Osteoblast (primary cell): ENCODE measurements around the gene C16orf74. TPM values are rescaled to one million over a fixed set of nuclear protein-coding genes. Genes with fewer than 3 reads are reported as not detected.

Experiments
- DNase-seq: peaks from one replicate; pipeline ENCODE4 v3.0.0; 2011; ENCODE audit warnings: low spot score, mixed read lengths; ENCODE audit not compliant: insufficient read length; ENCODE audit errors: missing footprints
- H2AFZ ChIP-seq: 2 replicates; pipeline ENCODE4 v1.6.0; 2011; ENCODE audit warnings: mild to moderate bottlenecking, low read length
- H3K27ac ChIP-seq: 2 replicates; pipeline ENCODE4 v1.5.1; 2011; ENCODE audit warnings: mild to moderate bottlenecking, low read depth, low read length, moderate library complexity
- H3K27me3 ChIP-seq: 2 replicates; pipeline ENCODE4 v1.6.0; 2012; ENCODE audit warnings: mild to moderate bottlenecking, control low read depth, inconsistent platforms, low read length, moderate library complexity; ENCODE audit not compliant: insufficient read depth
- H3K36me3 ChIP-seq: 2 replicates; pipeline ENCODE4 v1.5.1; 2011; ENCODE audit warnings: mild to moderate bottlenecking, low read length, control low read depth, moderate library complexity; ENCODE audit not compliant: insufficient read depth
- H3K4me1 ChIP-seq: 2 replicates; pipeline ENCODE4 v1.5.1; 2011; ENCODE audit warnings: mild to moderate bottlenecking, low read length, control low read depth, moderate library complexity; ENCODE audit not compliant: insufficient read depth
- H3K4me2 ChIP-seq: 2 replicates; pipeline ENCODE4 v1.6.0; 2011; ENCODE audit warnings: mild to moderate bottlenecking, low read length; ENCODE audit not compliant: insufficient read depth
- H3K4me3 ChIP-seq: fragments of 200-600 bp; sonication (generic); 3 replicates; pipeline ENCODE4 v1.5.1; 2012; ENCODE audit warnings: mild to moderate bottlenecking, low read length, inconsistent platforms; ENCODE audit not compliant: insufficient read depth
- H3K79me2 ChIP-seq: 2 replicates; pipeline ENCODE4 v1.6.0; 2012; ENCODE audit warnings: mild to moderate bottlenecking, low read length, control low read depth, inconsistent platforms; ENCODE audit not compliant: insufficient read depth
- H3K9me3 ChIP-seq: 2 replicates; pipeline ENCODE4 v1.5.1; 2011; ENCODE audit warnings: low read depth, low read length, control low read depth
- H4K20me1 ChIP-seq: 2 replicates; pipeline ENCODE4 v1.6.0; 2012; ENCODE audit warnings: mild to moderate bottlenecking, low read length, control low read depth; ENCODE audit not compliant: insufficient read depth
- CTCF ChIP-seq: IDR thresholded peaks from 2 replicates; pipeline ENCODE4 v1.5.1; 2011; ENCODE audit warnings: mild to moderate bottlenecking, low read depth, low read length, moderate library complexity; ENCODE audit errors: extremely low read depth
- total RNA-seq: library from RNA; depleted of rRNA; stranded (reverse); fragments of >200 nt; gene quantifications from 2 replicates; pipeline ENCODE4 v1.2.3, GENCODE V29; 2012

Gene C16orf74
- total RNA-seq, 1 donor, result 0.72 TPM

GRCh38 chr16:85696781-85697180 lies 54.1 kb downstream of the C16orf74 start:
- Histone ChIP-seq H4K20me1 (no peaks in the 10 kb centered on the region), H3K4me3 (no peak overlapping the region), H3K79me2 (no peaks in the 10 kb centered on the region), H2AFZ (no peak overlapping the region), H3K9me3 (no peaks in the 10 kb centered on the region), H3K36me3 (no peaks in the 10 kb centered on the region), H3K4me2 (no peak overlapping the region), H3K27ac (no peak overlapping the region), H3K4me1 (peaks cover 5% of the 10 kb centered on the region), H3K27me3 (peaks cover 31% of the 10 kb centered on the region)
- DNase-seq, result peak; percentile 21
- no peak for TF ChIP-seq CTCF

- H3K4me3 ChIP-seq, result no peak overlapping the region
- H3K27me3 ChIP-seq, result peaks cover 36% of the 10 kb centered on the region
- no peak overlapping the region for H2AFZ ChIP-seq
- H3K36me3 ChIP-seq, result no peaks in the 10 kb centered on the region
- no peak overlapping the region for H3K27ac ChIP-seq
- peak; percentile 56 for DNase-seq
- no peaks in the 10 kb centered on the region for H3K79me2 ChIP-seq
- no peak for TF ChIP-seq CTCF
- peaks cover 5% of the 10 kb centered on the region for H3K4me1 ChIP-seq
- no peaks in the 10 kb centered on the region for H4K20me1 ChIP-seq
- no peaks in the 10 kb centered on the region for H3K9me3 ChIP-seq
- no peak overlapping the region for H3K4me2 ChIP-seq
These were observed 55.4 kb downstream of the C16orf74 start for GRCh38 chr16:85695196-85696128.

GRCh38 chr16:85690469-85691064 lies 60.3 kb downstream of the C16orf74 start:
- H3K27me3 ChIP-seq, result peaks cover 8% of the 10 kb centered on the region
- H3K4me2 ChIP-seq, result no peak overlapping the region
- peaks cover 5% of the 10 kb centered on the region for H3K4me1 ChIP-seq
- no peak for TF ChIP-seq CTCF
- peak overlapping the region; percentile 29 for H2AFZ ChIP-seq
- no peaks in the 10 kb centered on the region for H4K20me1 ChIP-seq
- H3K9me3 ChIP-seq, result no peaks in the 10 kb centered on the region
- H3K79me2 ChIP-seq, result peaks cover 2% of the 10 kb centered on the region
- peak; percentile 38 for DNase-seq
- H3K4me3 ChIP-seq, result no peak overlapping the region
- H3K27ac ChIP-seq, result no peak overlapping the region
- no peaks in the 10 kb centered on the region for H3K36me3 ChIP-seq

GRCh38 chr16:85689950-85690320 lies 61.0 kb downstream of the C16orf74 start:
- H2AFZ ChIP-seq, result no peak overlapping the region
- H3K4me2 ChIP-seq, result peak overlapping the region; percentile 87
- no peaks in the 10 kb centered on the region for H3K36me3 ChIP-seq
- H3K27ac ChIP-seq, result no peak overlapping the region
- peaks cover 5% of the 10 kb centered on the region for H3K4me1 ChIP-seq
- peak; percentile 61 for DNase-seq
- H3K9me3 ChIP-seq, result no peaks in the 10 kb centered on the region
- TF ChIP-seq CTCF, result no peak
- no peak overlapping the region for H3K4me3 ChIP-seq
- H4K20me1 ChIP-seq, result no peaks in the 10 kb centered on the region
- H3K79me2 ChIP-seq, result peaks cover 2% of the 10 kb centered on the region
- H3K27me3 ChIP-seq, result peaks cover 5% of the 10 kb centered on the region
